ENCODE measurements around the gene PLEKHH2.
"Not testable (repeated sequence)": the region's sequence is repeated elsewhere in the genome, so short reads cannot be mapped to it uniquely, and the experiment has no call there.

PLEKHH2 gene

DNA sequence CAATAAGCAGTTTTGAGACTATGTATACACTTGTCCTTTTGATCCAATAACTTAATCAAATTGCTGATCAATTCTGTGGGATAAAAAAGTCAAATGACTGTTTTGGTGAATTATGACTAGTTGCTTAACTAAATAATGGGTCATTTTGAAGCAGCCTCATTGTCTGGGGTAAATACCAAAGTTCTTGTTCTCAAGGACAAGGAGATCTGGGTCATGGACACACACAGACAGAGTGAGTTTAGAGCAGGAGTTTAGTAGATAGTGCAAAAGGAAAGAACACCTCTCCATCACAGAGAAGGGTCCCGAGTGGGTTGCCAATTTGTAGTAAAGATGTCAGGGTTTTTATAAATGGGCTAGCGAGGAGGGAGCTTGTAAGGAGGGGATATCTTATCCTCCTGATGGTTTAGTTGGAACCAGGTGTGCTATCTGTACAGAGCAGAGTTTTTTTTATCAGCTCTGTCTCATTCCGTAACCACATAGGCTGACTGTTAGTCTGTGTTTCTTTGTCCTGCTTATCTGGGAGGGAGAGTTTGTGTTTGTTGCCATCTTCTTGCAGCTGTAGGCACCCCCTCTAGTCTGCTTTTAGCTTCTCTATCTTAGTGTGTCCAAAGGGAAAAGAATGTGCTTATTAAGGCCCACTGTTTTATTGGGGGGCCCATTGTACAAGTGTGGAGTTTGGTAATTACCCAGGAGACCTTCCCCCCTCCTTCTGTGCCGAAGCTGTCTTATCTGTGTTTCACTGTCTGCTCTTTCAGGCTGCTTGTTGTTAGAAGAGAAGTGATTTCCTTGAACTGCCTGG is 87.9 kb downstream of the PLEKHH2 start:
- DNase-seq = no peak

GRCh38 chr2:43725711-43726246 is 88.7 kb downstream of the PLEKHH2 start:
- DNase-seq = no peak

DNA sequence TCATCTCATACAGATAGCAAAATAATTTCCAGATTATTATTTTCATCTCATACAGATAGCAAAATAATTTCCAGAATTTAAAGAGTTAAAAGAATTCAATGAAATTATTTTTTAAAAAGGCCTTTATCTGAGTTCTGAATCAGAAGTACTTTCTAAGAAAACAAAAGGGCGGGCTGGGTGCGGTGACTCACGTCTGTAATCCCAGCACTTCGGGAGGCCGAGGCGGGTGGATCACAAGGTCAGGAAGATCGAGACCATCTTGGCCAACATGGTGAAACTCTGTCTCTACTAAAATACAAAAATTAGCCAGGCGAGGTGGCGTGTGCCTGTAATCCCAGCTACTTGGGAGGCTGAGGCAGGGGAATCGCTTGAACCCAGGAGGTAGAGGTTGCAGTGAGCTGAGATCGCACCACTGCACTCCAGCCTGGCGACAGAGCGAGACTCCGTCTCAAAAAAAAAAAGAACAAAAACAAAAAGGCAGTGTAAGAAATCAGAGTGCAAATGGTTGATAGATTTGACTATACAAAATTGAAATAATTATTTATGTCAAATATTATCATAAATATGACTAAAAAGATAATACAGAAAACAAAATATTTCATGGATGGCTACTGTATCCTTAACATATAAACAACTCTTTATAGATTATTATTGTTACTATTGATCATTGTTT is 90.0 kb downstream of the PLEKHH2 start:
- not testable (repeated sequence) for DNase-seq

- DNase-seq = no peak
These were observed 90.6 kb downstream of the PLEKHH2 start for GRCh38 chr2:43727634-43728014.

- no peak for DNase-seq
These were observed 92.6 kb downstream of the PLEKHH2 start for GRCh38 chr2:43729491-43730174.

- DNase-seq = no peak
These were observed 94.2 kb downstream of the PLEKHH2 start for GRCh38 chr2:43731211-43731610.

- DNase-seq = peak; percentile 35
These were observed 99.6 kb downstream of the PLEKHH2 start for GRCh38 chr2:43736637-43737036.

DNA sequence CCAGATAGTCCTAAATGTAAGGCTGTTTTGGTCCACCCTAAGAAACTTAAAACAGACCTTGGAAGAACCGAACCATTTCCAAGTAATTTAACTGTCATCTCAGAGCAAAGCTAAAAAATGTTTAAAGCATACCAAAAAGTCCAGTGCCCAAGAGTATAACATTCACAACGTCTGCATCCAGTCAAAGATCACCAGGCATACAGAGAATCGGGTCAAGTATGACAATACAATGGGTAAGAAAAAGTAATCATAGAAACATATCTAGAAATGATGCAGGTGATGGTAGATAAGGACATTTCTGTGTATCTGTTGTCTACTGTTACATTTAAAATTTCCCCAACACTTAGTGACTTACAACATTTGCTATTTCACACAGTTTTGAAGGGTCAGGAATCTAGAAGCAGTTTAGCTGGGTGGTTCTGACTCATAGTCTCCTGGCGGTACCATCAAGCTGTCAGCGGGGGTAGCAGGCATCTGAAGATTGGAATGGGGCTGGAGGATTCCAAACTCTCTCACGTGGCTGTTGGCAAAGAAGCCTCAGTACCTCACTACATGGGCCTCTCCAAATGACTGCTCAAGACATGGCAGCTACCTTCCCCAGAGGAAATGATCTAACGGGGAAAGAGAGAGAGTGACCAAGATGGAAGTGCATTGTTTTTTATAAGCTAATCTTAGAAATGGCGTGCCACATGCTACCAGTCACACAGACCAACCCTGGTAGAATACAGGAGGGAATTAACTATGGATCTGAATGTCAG is 100.2 kb downstream of the PLEKHH2 start:
- DNase-seq = peak; percentile 99

DNA sequence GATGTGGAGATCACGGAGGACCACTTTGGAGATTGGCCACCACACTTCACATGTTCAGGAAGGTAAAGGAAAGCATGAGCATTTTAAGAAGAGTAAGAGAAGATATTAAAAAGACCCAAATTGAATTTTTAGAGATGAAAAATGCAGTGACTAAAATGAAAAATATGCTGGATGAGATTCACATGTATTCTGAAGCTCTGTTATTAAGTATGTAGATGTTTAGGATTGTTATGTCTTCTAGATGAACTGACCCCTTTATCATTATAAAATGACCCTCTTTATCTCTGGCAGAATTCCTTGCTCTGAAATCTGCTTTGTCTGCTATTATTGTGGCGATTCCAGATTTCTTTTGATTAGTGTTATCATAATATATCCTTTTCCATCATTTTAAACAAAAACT is 100.8 kb downstream of the PLEKHH2 start:
- no peak for DNase-seq

GRCh38 chr2:43738257-43738656 is 101.2 kb downstream of the PLEKHH2 start:
- no peak for DNase-seq

- no peak for DNase-seq
These were observed 106.6 kb downstream of the PLEKHH2 start for GRCh38 chr2:43743706-43744105.

GRCh38 chr2:43745457-43745856 is 108.4 kb downstream of the PLEKHH2 start:
- peak; percentile 15 for DNase-seq

DNA sequence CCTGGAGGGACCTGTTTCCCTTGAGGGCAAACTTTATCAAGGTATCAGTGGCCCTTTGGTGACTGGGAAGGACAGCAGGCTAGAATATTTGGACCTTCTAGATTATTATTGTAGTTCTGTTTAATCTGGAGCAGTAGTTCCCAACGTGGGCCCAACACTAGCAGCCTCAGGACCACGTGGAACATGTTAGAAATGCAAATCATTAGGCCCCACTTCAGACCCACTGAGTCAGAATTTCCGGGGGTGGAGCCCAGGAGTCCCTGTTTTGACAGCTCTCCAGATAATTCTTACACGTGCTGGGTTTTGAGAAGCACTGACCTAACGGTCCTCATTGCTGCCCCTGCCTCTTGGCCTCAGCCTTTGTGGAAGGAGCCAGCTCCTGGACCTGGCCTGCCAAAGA is 111.3 kb downstream of the PLEKHH2 start:
- DNase-seq = no peak

DNA sequence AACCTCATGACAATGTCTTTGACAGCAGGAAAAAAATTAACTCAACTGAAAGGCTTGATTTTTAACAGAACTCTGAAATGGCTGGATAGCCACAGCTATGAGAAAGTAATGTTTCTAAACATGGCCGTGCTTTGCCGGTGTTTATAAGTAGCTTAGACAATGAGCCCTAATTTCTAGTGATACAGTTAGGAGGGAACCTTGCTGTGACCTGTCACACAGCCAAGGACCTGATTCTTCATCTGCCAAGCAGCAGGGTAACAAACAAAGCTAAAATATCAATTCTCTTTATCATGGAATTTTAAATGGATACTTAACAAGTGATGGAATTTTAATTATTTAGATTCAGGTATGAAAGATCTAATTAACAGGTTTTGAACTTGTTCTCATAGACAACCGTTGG is 112.5 kb downstream of the PLEKHH2 start:
- DNase-seq = no peak

DNA sequence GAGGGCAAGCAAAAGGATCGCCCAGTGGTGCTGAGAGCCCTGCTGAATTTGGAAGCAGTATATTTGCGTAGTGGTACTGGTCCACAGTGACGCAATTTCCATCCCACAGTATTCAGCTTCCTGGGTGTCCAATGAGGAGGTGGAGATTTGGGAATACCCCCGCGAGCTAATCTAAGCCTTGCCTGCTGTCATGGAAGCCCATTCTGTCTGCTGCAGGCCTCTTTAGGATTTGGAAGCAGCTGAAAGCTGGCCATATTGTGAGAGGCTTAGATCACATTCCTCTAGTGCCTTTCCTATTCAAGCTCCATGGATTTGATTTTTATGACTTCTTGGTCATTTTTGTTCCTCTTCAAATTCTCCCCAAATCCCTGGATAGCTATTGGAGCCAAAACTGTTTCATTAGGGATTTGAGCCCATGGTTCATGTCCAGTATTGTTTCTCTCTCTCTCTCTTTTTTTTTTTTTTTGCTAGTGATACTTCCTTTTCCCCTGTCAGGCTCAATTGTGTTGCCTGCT is 114.5 kb downstream of the PLEKHH2 start:
- DNase-seq = no peak

GRCh38 chr2:43752302-43752701 is 115.2 kb downstream of the PLEKHH2 start:
- DNase-seq = no peak

- DNase-seq = no peak
These were observed 117.1 kb downstream of the PLEKHH2 start for GRCh38 chr2:43754180-43754579.

DNA sequence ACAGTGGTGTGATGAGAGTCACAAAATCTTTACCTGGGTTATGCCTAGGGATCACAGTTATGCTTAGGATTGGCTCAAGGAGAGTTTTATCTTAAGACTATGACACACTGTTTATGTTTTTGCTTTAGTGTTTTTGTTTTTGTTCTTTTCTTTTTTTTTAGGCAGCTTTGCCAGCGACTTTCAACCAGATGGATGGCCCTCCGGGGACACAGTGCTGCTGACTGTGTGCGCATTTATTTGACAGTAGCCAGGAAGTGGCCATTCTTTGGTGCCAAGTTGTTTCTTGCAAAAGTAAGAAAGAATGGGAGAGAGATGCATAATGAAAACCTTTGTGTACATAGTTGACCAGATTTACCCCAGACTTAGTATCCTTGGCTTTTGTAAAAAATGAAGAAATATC is 121.7 kb downstream of the PLEKHH2 start:
- DNase-seq = no peak

DNA sequence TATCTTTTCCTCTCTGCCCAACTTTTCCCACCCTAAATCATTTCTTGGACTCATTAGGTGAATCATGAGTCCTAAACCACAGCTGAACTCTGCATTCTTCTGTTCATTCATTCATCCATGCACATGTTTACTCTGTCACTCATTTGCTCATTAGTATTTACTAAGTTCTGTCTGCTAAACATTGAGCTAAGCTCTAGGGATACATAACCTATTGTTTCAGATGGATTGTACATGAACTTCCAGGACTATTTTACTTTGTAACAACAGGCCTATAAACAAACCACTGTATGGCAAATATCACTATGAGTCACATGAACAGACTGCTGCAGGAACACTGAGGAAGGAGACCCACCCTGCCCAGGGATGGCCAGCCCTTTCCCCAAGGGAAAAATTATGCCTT is 122.1 kb downstream of the PLEKHH2 start:
- DNase-seq = peak; percentile 43

- no peak for DNase-seq
These were observed 125.2 kb downstream of the PLEKHH2 start for GRCh38 chr2:43762286-43762685.

GRCh38 chr2:43763091-43763490 is 126.0 kb downstream of the PLEKHH2 start:
- no peak for DNase-seq

- no peak for DNase-seq
These were observed 127.1 kb downstream of the PLEKHH2 start for GRCh38 chr2:43764086-43764705.
